Stimulated activated effector memory CD8-positive, alpha-beta T cell treated with anti-CD3 and anti-CD28 coated beads, Interleukin-12 subunit alpha, Interleukin-12 subunit beta, amount 100 ng/mL, for 72 hours (primary cell): ENCODE measurements around the gene UNC5B.

ENCODE experiments used
- ATAC-seq: fragments of 150-1000 bp; cut with Tn5 transposase; 2 replicates; pipeline ENCODE4 v1.10.0; 2021
- DNase-seq, 2 donors: peaks; one replicate each; pipeline ENCODE4 v3.0.0; 2021 to 2022; ENCODE audit warnings: low spot score in 2 of 2
- H3K27ac Mint-ChIP-seq: one replicate; pipeline ENCODE4 v1.8.0; 2022; ENCODE audit warnings: mild to moderate bottlenecking, mixed read lengths
- H3K36me3 Mint-ChIP-seq: one replicate; pipeline ENCODE4 v1.8.0; 2022; ENCODE audit warnings: mild to moderate bottlenecking, mixed read lengths
- H3K4me1 Mint-ChIP-seq: one replicate; pipeline ENCODE4 v1.8.0; 2022; ENCODE audit warnings: mixed read lengths
- H3K4me3 Mint-ChIP-seq: one replicate; pipeline ENCODE4 v1.8.0; 2022; ENCODE audit warnings: mild to moderate bottlenecking, mixed read lengths
- H3K9me3 Mint-ChIP-seq: one replicate; pipeline ENCODE4 v1.8.0; 2022; ENCODE audit warnings: mixed read lengths

The UNC5B gene

DNA sequence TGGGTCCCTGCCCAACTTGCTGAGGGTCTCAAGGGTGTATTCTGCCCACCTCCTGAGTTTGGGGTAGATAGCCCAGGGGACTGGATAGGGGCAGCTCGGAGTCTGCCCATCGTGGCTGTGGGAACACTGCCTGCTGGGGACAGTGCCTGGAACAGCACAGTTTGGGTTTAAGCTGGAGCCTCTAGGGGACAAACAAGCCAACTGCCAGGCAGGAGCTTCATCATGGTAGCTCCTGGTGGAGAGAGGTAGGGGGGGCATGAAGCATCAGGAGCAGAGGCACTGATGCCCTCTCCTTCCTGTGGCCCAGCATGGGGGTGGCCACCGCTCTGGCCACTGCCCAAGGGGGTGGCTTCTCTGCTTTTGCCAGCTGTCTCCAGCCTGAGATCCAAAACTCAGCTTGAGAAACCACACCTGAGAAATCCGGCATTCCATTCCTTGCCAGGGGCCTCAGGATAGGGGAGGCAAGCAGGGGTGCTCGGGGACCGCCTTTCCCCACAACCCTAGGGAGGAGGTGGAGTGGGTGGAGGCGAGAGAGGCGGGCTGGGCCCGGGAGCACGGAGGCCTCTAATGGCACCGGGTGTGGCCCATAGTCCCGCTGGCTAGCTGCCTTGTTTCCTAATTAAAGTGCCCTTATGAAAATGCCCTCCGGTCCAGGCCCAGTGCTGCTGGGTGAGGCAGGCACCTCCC lies 47.6 kb downstream of the UNC5B start:
- ATAC-seq (no peak), DNase-seq (no peak)
- Mint-ChIP-seq H3K36me3 (no peaks in the 10 kb centered on the region), H3K4me3 (no peak overlapping the region), H3K4me1 (no peaks in the 10 kb centered on the region), H3K27ac (no peak overlapping the region), H3K9me3 (no peaks in the 10 kb centered on the region)

DNA sequence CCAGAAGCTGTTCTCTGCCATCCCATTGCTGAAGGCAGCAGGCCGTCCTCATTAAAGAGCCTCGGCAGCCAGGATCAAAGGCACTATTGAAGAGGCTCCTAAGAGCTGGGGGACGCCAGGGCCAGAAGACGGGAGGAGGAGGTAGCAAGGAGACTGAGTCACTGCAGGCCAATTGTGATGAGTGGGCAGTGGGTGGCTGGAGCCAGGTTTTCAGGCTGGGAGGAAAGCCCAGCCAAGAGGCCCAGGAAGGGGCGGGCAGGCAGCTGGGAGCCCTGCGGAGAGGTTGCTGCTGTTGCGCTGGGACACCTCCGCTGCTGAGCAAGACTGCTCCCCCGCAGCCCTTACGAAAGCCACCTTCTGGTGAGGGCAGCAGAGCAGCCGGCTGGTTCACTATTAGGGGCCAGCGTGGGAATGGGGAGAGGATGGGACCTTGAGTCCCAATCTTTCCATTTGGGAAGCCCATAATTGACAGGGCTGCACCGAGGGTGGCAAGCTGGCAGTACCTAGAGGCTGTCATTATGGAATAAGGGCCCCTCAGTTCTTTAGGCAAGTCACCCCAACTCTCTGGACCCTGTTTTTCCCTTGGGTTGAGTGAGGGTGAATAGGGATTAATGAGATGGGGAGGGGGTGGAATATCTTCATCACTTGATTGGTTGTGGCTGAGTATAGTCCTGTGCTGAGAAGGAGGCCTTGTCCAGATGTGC lies 48.4 kb downstream of the UNC5B start:
- DNase-seq (no peak), ATAC-seq (no peak)
- no peaks in the 10 kb centered on the region for H3K36me3 Mint-ChIP-seq
- no peak overlapping the region for H3K27ac Mint-ChIP-seq
- H3K9me3 Mint-ChIP-seq = no peaks in the 10 kb centered on the region
- no peak overlapping the region for H3K4me3 Mint-ChIP-seq
- no peaks in the 10 kb centered on the region for H3K4me1 Mint-ChIP-seq

DNA sequence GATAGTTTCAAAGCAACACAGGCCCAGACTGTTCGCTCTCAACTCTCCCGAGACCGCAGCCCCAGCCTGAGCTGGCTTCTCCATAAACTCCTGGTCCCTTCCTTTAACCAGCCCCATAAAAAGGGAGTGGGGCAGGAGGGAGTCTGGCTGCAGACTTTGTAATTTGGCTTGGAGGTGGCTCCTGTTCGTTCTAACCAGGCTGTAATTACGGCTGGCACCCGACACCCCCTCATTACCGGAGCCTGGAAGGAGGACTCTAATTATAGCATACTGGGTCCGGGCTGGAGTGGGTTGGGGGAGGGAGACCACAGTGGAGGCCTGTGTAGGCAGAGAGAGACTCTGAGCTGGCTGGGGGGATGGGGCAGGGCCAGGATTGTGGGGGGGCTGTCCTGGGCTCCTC lies 49.7 kb downstream of the UNC5B start:
- no peak for ATAC-seq
- Mint-ChIP-seq H3K27ac (no peak overlapping the region), H3K4me1 (no peaks in the 10 kb centered on the region), H3K4me3 (no peak overlapping the region), H3K36me3 (no peaks in the 10 kb centered on the region), H3K9me3 (no peaks in the 10 kb centered on the region)
- no peak for DNase-seq

DNA sequence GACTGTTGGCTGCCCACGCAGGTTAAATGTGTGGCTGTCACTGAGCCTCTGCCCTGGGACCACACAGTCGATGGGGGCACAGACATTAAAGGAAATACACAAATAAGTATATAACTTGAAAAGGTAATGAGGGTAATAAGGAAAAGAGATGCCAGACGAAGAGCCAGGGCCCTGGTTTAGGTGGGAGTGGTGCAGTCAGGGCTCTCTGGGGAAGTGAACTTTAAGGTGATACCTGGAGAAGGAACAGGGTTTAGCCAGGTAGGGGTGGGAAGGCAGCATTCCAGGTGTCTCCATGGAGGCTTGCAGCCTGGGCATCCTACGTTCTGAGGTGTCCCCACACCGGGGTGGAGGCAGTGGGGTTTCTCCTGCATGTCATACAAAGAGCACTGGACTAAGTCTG lies 50.4 kb downstream of the UNC5B start:
- Mint-ChIP-seq H3K9me3 (no peaks in the 10 kb centered on the region), H3K4me1 (no peaks in the 10 kb centered on the region), H3K27ac (peak overlapping the region; percentile 37), H3K36me3 (no peaks in the 10 kb centered on the region), H3K4me3 (no peak overlapping the region)
- ATAC-seq = no peak
- DNase-seq = no peak

DNA sequence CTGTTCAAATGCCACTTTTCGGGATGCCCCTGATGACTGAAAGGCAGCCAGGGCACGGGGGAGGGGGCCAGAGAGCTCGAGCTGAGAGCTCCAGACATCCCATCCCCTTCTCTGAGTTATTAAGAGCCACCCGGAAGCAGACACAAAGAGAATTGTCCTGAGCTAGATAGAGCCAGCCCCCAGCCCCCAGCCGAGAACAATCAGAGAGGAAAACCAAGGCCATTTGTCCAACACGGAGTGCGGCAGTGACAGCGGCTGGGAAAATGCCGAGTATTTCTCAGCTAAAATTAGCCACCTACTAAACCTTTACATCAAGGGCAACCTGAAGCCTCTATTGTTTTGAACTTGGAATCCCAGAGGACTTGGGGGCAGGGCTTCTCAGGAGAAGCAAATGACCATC lies 51.0 kb downstream of the UNC5B start:
- no peak overlapping the region for H3K27ac Mint-ChIP-seq
- ATAC-seq = no peak
- DNase-seq = no peak
- no peaks in the 10 kb centered on the region for H3K36me3 Mint-ChIP-seq
- H3K4me1 Mint-ChIP-seq = no peaks in the 10 kb centered on the region
- H3K9me3 Mint-ChIP-seq = no peaks in the 10 kb centered on the region
- no peak overlapping the region for H3K4me3 Mint-ChIP-seq

DNA sequence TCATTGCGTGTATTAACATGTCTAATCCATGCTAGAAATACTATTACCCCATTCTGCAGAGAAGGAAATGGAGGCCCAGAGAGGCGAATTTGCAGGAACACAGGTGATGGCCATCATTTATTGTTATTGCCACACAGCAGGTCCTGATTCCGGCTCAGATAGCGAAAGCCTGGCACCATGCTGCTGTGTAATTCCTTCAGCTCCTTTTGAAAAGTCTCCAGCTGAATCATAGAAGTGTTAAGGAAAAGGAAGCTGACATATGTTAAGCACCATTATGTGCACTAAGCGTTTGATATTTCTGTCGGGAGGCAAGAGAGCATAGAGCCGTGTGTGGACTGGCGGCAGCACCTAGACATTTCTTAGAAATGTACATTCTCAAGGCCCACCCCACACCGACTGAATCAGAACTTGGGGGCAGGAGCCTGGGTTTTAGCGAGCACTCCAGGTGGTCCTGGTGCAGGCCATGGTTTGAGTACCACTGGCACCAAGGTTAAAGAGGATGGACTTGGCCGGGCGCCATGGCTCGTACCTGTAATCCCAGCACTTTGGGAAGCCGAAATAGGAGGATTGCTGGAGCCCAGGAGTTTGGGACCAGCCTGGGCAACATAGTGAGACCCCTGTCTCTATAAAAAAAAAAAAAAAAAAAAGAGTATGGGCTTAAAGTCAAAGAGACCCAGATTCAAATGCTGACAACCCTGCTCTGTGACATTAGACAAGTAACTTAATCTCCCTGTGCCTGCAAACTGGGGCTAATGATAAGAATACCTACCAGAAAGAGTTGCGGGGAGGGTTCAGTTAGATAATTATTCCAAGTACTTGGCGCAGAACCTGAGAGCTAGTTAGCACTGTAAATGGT lies 52.2 kb downstream of the UNC5B start:
- Mint-ChIP-seq H3K4me3 (no peak overlapping the region), H3K27ac (no peak overlapping the region), H3K36me3 (no peaks in the 10 kb centered on the region), H3K9me3 (no peaks in the 10 kb centered on the region), H3K4me1 (no peaks in the 10 kb centered on the region)
- DNase-seq = no peak
- ATAC-seq = no peak

DNA sequence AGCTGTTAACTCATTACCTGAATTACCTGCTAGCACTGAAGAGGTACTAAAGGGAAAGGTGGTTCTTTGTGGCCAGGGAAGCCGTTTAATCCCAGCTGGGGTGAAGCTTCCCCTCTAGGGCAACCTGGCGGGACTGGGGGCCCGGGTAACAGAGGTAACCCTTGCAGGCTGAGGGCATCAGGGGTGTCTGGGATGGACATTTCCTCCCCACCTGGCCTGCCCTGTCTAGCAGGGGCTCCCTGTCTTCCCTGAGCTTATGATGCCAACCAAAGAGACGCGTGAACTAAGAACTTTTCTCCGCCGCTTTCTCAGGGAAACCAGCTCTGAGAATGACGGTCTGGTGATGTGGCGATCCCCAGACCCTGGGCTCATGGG lies 52.8 kb downstream of the UNC5B start:
- Mint-ChIP-seq H3K4me3 (no peak overlapping the region), H3K4me1 (no peaks in the 10 kb centered on the region), H3K9me3 (no peaks in the 10 kb centered on the region), H3K36me3 (no peaks in the 10 kb centered on the region), H3K27ac (no peak overlapping the region)
- DNase-seq (no peak), ATAC-seq (no peak)

DNA sequence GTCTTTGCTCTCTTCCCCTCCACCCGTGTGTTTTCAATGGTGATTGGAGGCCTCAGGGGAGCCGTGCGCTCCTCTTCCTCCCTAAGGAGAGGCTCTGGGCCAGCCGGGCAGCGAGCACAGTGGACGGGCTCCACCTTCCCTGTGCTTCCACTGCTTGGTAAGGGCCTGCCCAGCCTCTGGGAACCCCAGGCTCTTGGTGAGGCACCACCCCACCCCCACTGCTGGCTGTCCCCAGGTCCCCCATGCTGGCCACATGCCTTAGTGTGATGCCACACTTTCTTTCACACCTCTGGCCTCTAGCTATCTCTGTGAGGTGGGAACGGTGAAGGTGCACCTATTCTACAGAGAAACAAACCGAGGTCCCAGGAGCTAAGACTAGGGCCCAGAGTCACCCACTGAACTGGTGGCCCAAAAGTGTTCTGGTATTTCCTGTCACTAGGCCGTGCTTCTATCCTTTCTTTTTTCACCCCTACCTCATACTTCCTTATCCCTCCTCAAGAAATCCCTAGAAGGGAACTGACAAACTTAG lies 53.3 kb downstream of the UNC5B start:
- Mint-ChIP-seq H3K4me3 (no peak overlapping the region), H3K36me3 (no peaks in the 10 kb centered on the region), H3K9me3 (no peaks in the 10 kb centered on the region), H3K27ac (no peak overlapping the region), H3K4me1 (no peaks in the 10 kb centered on the region)
- ATAC-seq (no peak), DNase-seq (no peak)

DNA sequence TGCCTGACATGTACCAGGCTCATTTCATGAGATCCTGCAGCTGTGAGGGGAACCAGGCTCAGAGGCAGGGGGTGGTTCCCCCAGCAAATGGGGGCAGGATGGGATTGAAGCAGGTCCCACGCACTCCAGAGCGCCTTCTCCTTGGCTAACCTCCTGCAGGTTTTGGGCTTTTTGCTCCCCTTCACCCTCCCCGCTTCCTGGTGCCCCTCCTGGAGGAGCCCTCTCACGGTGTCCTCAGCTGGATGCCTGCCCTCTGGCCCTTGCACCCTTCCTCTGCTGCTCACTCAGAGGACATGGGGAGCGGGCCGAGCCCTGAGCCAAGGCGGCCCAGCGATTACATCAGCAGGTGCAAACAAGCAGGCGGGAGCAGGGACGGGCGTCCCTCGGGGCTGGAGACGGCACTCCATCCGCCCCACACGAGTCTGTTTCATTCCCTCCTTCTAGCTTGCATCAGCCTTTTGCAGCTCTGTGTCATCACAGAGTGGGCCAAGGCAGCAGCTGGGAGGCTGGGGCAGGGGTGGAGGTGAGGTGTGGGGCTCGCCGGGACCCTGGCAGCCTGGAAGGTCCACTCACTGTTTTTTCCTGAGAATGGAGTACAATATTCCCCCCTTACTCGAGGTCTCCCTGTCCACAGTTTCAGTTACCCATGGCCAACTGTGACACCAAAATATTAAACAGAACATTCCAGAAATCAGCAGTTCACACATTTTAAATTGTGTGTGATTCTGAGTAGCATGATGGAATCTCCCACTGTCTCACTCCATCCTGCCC lies 54.0 kb downstream of the UNC5B start:
- H3K27ac Mint-ChIP-seq = no peak overlapping the region

DNA sequence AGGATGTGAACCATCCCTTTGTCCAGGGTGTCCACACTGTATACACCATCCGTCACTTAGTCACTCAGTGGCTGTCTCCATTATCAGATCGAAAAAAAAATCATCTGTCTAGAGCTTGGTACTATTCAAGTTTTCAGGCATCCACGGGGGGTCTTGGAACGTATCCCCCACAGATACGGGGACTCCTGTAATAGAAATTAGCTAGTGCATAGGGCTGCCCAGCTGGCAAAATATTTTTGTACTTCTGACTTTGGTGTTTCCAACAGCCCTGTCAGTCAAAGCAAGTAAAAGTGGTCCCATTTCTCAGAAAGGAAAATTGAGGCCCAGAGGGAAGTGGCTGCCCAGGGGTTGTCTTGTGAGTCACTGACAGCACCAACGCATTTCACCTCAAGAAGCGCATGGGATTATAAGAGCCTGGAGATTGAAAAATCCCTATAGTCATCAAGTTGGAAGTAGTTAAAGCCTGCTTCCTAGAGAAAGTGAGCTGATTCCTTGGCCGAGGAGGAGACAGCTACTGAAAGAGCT lies 54.6 kb downstream of the UNC5B start:
- Mint-ChIP-seq H3K4me1 (no peaks in the 10 kb centered on the region), H3K9me3 (no peaks in the 10 kb centered on the region), H3K36me3 (no peaks in the 10 kb centered on the region), H3K4me3 (no peak overlapping the region), H3K27ac (no peak overlapping the region)
- DNase-seq (no peak), ATAC-seq (no peak)

More for the DNA sequence above, 54.0 kb downstream of the UNC5B start:
- Mint-ChIP-seq H3K4me1 (no peaks in the 10 kb centered on the region), H3K4me3 (no peak overlapping the region), H3K9me3 (no peaks in the 10 kb centered on the region), H3K36me3 (no peaks in the 10 kb centered on the region)
- DNase-seq = no peak
- no peak for ATAC-seq

DNA sequence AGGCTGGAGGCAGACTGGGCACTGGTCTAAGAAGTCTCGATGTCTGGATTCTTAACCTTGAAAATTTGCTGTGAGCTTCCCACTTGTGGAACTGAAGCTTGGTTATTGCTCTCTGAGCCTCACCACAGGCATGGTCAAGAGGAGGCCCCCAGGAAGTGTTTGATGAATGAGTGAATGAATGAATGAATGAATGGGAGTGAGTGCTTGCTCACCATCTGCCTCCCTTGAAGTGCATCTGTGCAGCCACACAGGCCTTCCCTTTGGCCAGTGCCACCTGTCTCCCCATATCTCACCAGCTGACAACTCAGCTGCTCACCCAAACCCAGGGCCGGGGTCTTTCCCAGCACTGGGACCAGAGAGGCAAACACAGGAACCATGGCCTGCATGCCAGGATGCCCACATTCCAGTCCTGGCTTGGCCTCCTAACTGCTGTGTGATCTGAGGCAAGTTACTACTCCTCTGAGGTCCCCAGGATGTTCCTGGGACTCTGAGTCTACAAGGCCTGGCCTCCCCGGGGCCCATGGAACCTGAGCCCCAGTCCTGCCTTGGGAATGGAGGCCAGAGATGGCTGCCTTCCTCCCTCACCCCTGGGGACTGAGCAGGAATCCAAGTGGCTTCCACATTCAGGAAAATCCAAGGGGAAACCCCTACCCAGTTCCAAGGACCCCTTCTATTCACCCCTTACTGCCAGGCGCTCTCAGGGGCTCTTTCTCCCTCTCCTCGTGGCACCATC lies 55.3 kb downstream of the UNC5B start:
- ATAC-seq (no peak), DNase-seq (no peak)
- Mint-ChIP-seq H3K27ac (no peak overlapping the region), H3K9me3 (no peaks in the 10 kb centered on the region), H3K36me3 (no peaks in the 10 kb centered on the region), H3K4me1 (no peaks in the 10 kb centered on the region), H3K4me3 (no peak overlapping the region)

DNA sequence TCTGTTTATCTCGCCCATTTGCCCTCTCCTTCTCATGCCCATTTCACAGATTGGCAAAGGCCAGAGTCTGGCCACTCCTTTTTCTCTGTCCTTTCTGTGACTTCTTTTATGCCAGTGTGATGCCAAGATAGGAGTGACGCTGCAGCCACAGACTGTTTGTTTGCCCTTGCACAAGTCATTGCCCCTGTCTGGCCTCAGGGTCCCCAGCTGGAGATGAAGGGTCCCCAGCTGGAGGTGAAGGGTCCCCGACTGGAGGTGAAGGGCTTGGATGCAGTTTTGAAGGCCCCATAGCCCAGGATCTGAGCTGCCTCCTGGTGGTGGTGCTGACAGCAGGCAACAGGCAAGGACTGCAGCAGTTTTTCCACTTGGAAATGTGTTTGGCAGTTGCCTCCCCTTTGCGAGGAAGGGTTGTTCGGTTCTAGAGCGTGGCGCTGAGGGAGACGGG lies 55.9 kb downstream of the UNC5B start:
- DNase-seq (no peak), ATAC-seq (no peak)
- no peaks in the 10 kb centered on the region for H3K36me3 Mint-ChIP-seq
- no peaks in the 10 kb centered on the region for H3K9me3 Mint-ChIP-seq
- H3K4me1 Mint-ChIP-seq = no peaks in the 10 kb centered on the region
- no peak overlapping the region for H3K4me3 Mint-ChIP-seq
- no peak overlapping the region for H3K27ac Mint-ChIP-seq

DNA sequence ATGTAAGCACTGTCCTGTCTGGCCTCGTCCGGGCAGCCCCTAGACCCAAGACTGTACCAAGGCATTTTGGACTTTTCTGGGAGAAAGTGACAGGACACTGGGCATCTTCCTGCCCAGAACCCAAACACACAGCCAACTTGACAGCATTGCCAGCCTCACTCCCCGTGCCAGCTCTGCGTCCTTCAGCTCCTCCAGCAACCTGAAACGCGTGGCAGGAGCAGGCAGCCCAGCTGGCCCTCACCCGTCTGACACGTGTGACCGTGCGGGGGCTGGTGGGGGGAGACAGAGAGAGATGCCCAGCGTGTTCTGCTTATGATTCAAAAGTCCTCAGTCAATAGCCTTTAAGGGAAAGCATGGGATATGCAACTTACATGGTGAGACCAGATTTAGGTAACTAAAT lies 56.4 kb downstream of the UNC5B start:
- no peak for ATAC-seq
- Mint-ChIP-seq H3K36me3 (no peaks in the 10 kb centered on the region), H3K27ac (no peak overlapping the region), H3K4me3 (no peak overlapping the region), H3K9me3 (no peaks in the 10 kb centered on the region), H3K4me1 (no peaks in the 10 kb centered on the region)
- DNase-seq = no peak
